Hepatocyte (in vitro differentiated cells): ENCODE measurements around the gene FCHSD2. TPM values are rescaled to one million over a fixed set of nuclear protein-coding genes. Genes with fewer than 3 reads are reported as not detected.

Experiments
- DNase-seq: peaks from one replicate; pipeline ENCODE4 v3.0.0-alpha.2; 2016; ENCODE audit warnings: low spot score
- H2AFZ ChIP-seq: fragments of 200-600 bp; sonication (generic); 2 replicates; pipeline ENCODE4 v1.6.0; 2016; ENCODE audit warnings: antibody characterized with exemption, mild to moderate bottlenecking
- H3K27ac ChIP-seq: fragments of 200-600 bp; sonication (generic); 2 replicates; pipeline ENCODE4 v1.5.1; 2016; ENCODE audit warnings: mild to moderate bottlenecking
- H3K27me3 ChIP-seq: fragments of 200-600 bp; sonication (generic); 2 replicates; pipeline ENCODE4 v1.6.1; 2016
- H3K36me3 ChIP-seq: fragments of 200-600 bp; sonication (generic); replicated peaks from 2 replicates; pipeline ENCODE4 v1.5.1; 2016; ENCODE audit warnings: low read depth; ENCODE audit not compliant: insufficient read depth
- H3K4me1 ChIP-seq: fragments of 200-600 bp; sonication (generic); 2 replicates; pipeline ENCODE4 v1.5.1; 2016; ENCODE audit warnings: mild to moderate bottlenecking, moderate library complexity; ENCODE audit not compliant: insufficient read depth
- H3K4me2 ChIP-seq: fragments of 200-600 bp; sonication (generic); 2 replicates; pipeline ENCODE4 v1.6.0; 2016
- H3K4me3 ChIP-seq: fragments of 200-600 bp; sonication (generic); 2 replicates; pipeline ENCODE4 v1.5.1; 2016; ENCODE audit warnings: mild to moderate bottlenecking
- H3K79me2 ChIP-seq: fragments of 200-600 bp; sonication (generic); 2 replicates; pipeline ENCODE4 v1.6.0; 2017; ENCODE audit warnings: mild to moderate bottlenecking
- H3K9me2 ChIP-seq: fragments of 200-600 bp; sonication (generic); replicated peaks from 2 replicates; pipeline ENCODE4 v1.6.0; 2017; ENCODE audit warnings: mild to moderate bottlenecking; ENCODE audit not compliant: insufficient read depth
- H3K9me3 ChIP-seq: fragments of 200-600 bp; sonication (generic); 2 replicates; pipeline ENCODE4 v1.5.1; 2016; ENCODE audit warnings: low read depth, mild to moderate bottlenecking
- H4K20me1 ChIP-seq: fragments of 200-600 bp; sonication (generic); 2 replicates; pipeline ENCODE4 v1.6.0; 2016; ENCODE audit warnings: mild to moderate bottlenecking; ENCODE audit not compliant: insufficient read depth, poor library complexity, severe bottlenecking
- CTCF ChIP-seq: fragments of 200-600 bp; sonication (generic); IDR thresholded peaks from 2 replicates; pipeline ENCODE4 v1.5.1; 2016; ENCODE audit warnings: antibody characterized with exemption, mild to moderate bottlenecking; ENCODE audit not compliant: poor library complexity
- EZH2 ChIP-seq: fragments of 200-600 bp; sonication (generic); IDR thresholded peaks from 2 replicates; pipeline ENCODE4 v1.6.1; 2016; ENCODE audit warnings: antibody characterized with exemption, mild to moderate bottlenecking, borderline replicate concordance
- EZH2phosphoT487 ChIP-seq: fragments of 200-600 bp; sonication (generic); IDR thresholded peaks from one replicate; pipeline ENCODE4 v1.6.1; 2018; ENCODE audit warnings: antibody characterized with exemption, mild to moderate bottlenecking, low read depth, moderate library complexity; ENCODE audit not compliant: unreplicated experiment, severe bottlenecking
- WGBS: methylation state at CpG from one replicate; pipeline ENCODE4 v1.1.6; 2016; ENCODE audit warnings: low lambda C conversion rate; ENCODE audit errors: missing lambda C conversion rate; 5-methylcytosine and 5-hydroxymethylcytosine counted together
- polyA plus RNA-seq: library from polyadenylated mRNA; unstranded; fragments of >200 nt; fragmentation: Nextera tagmentation; extraction: Ambion mirVana; gene quantifications from 2 replicates; pipeline ENCODE4 v1.2.1, GENCODE V29; 2016
- total RNA-seq: library from RNA; depleted of rRNA; stranded (reverse); fragments of >200 nt; gene quantifications from 2 replicates; pipeline ENCODE4 v1.2.3, GENCODE V29; 2014

Gene FCHSD2
- total and polyA plus RNA-seq, 2 experiments from 2014 or later, result 9.1 to 13.1 TPM

GRCh38 chr11:72971192-72971967 is 170.7 kb downstream of the FCHSD2 start:
- H3K4me2 ChIP-seq, result peak overlapping the region; percentile 3
- WGBS, result 50% methylated on average over 6 of the region's 6 CpGs
- H3K4me1 ChIP-seq, result peaks cover 6% of the 10 kb centered on the region
- no peaks in the 10 kb centered on the region for H3K27me3 ChIP-seq
- no peaks in the 10 kb centered on the region for H4K20me1 ChIP-seq
- no peaks in the 10 kb centered on the region for H3K9me3 ChIP-seq
- H3K9me2 ChIP-seq, result no peaks in the 10 kb centered on the region
- DNase-seq, result no peak
- H2AFZ ChIP-seq, result no peak overlapping the region
- no peaks in the 10 kb centered on the region for H3K36me3 ChIP-seq
- no peak overlapping the region for H3K4me3 ChIP-seq
- TF ChIP-seq CTCF, result no peak
- no peak for TF ChIP-seq EZH2phosphoT487
- no peak for TF ChIP-seq EZH2
- no peaks in the 10 kb centered on the region for H3K79me2 ChIP-seq
- peak overlapping the region; percentile 27 for H3K27ac ChIP-seq

- Histone ChIP-seq H3K4me2 (no peak overlapping the region), H3K27me3 (no peaks in the 10 kb centered on the region), H4K20me1 (no peaks in the 10 kb centered on the region), H3K4me1 (peaks cover 6% of the 10 kb centered on the region), H3K79me2 (no peaks in the 10 kb centered on the region), H2AFZ (no peak overlapping the region), H3K36me3 (no peaks in the 10 kb centered on the region), H3K9me3 (no peaks in the 10 kb centered on the region), H3K9me2 (no peaks in the 10 kb centered on the region), H3K4me3 (no peak overlapping the region), H3K27ac (no peak overlapping the region)
- TF ChIP-seq EZH2, result no peak
- no peak for TF ChIP-seq EZH2phosphoT487
- TF ChIP-seq CTCF, result no peak
- DNase-seq, result no peak
- 57% methylated on average over 6 of the region's 6 CpGs for WGBS
These were observed 171.5 kb downstream of the FCHSD2 start for GRCh38 chr11:72970557-72971118.

GRCh38 chr11:72969894-72970335 is 172.2 kb downstream of the FCHSD2 start:
- TF ChIP-seq CTCF (no peak), EZH2phosphoT487 (no peak), EZH2 (no peak)
- H3K36me3 ChIP-seq, result no peaks in the 10 kb centered on the region

More at GRCh38 chr11:72969894-72970335, 172.2 kb downstream of the FCHSD2 start:
- no peaks in the 10 kb centered on the region for H3K79me2 ChIP-seq
- peaks cover 6% of the 10 kb centered on the region for H3K4me1 ChIP-seq
- DNase-seq, result no peak
- H2AFZ ChIP-seq, result no peak overlapping the region
- no peaks in the 10 kb centered on the region for H3K9me3 ChIP-seq
- H3K4me2 ChIP-seq, result no peak overlapping the region
- H3K4me3 ChIP-seq, result no peak overlapping the region
- no peaks in the 10 kb centered on the region for H3K9me2 ChIP-seq
- H3K27ac ChIP-seq, result no peak overlapping the region
- H3K27me3 ChIP-seq, result no peaks in the 10 kb centered on the region
- H4K20me1 ChIP-seq, result no peaks in the 10 kb centered on the region
